COLO829 (cell line): Measurements from ENCODE around the gene ADTRP.

Experiments
- DNase-seq: peaks from one replicate; pipeline ENCODE4 v3.0.0; 2012; ENCODE audit warnings: low spot score

The ADTRP gene

DNA sequence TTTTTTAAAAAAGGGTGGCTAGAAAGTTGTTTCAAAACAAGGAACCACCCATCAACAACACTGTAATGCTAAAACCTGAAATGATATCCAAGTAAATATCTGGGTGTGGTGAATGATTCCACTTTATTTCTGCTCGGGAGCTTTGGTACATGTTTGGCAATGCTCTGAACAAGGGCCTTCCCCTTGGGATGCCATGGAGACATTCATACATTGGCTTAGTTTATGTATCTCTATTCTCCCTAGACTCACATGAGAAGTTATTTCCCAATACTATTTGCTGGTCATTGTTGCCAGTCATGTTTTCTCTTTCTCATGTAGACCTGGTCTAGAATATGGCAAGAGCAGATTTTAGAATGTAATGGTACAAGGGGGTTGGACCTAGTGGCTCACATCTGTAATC, 22.9 kb downstream of the ADTRP start:
- DNase-seq: no peak

DNA sequence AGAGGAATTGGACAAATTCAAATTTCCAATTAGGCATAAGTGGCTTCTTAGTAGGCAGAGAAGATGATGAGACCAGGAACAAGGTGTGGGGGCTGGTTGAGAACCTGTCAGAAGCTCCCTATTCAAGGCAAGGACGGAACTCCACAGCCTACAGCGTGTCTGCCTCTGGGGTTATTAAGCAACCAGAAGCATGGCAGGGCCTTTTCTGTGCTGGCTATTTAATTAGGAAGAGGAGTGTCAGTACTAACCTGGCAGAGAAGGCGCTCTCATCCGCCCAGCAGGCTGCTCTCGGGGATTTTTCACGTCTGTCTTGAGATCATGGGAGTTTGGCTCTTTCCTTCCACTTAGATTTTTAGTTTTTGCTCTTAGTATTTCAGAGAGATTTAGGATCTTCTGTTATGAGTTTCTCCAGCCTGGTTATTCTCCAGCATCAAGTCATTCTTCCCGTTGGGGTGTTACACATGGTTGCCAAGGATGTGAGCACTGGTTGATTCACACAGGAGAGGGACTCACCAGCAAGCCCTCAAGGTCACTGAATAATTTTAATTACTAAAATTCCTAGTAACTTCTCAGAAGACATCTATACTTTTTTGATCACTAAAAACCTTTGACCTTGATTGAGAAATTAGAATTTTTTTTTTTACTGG, 23.9 kb downstream of the ADTRP start:
- no peak for DNase-seq

DNA sequence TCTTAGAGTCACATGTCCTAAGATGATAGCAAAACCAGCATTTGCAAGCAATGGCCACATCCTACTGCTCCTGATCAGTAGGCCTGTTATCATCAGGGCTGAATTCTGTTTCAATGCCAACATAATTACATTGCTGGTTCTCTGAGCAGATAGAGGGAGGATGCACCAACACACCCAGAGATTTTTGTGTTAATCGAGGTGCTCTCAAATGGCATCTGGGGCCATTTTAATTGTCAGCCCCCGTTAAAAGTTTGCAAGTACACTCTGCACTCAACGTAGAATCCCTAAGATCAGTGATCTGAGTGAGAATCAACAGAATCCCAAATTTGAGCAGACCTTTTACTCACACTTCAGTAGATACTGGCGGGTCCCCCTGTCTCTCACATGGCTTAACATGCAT, 24.8 kb downstream of the ADTRP start:
- no peak for DNase-seq

DNA sequence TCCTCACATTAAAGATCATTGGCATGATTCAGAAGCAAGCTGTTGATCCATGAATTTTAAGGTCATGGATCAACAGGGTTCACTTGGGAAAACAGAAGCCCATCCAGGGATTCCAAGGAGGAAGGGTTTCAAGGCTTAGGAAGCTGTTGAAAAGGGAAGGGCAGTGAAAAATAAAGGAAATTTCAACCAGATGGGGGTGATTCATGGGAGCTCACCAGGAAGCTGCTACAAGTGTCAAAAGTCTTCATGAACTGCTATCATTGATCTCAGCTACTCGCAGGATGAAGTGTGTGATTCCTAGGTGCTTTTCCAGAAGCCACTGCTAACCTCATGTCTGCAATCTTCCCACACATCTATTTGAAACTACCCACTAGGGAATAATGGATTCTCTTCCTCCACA, 26.2 kb downstream of the ADTRP start:
- no peak for DNase-seq

DNA sequence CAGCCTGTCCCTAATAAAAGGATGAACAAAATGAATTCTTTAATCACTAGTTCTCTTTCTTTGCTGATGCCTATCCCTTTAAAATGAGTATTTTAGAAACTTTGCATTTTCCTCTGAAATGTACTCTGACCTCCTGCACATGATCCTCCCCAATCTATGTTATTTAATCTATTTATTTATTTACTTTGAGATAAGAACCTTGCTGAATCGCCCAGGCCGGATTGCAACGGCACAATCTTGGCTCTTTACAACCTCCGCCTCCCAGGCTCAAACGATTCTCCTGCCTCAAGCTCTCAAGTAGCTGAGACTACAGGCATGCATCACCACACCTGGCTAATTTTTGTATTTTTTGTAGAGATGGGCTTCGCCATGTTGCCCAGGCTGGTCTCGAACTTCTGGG, 27.9 kb downstream of the ADTRP start:
- no peak for DNase-seq

DNA sequence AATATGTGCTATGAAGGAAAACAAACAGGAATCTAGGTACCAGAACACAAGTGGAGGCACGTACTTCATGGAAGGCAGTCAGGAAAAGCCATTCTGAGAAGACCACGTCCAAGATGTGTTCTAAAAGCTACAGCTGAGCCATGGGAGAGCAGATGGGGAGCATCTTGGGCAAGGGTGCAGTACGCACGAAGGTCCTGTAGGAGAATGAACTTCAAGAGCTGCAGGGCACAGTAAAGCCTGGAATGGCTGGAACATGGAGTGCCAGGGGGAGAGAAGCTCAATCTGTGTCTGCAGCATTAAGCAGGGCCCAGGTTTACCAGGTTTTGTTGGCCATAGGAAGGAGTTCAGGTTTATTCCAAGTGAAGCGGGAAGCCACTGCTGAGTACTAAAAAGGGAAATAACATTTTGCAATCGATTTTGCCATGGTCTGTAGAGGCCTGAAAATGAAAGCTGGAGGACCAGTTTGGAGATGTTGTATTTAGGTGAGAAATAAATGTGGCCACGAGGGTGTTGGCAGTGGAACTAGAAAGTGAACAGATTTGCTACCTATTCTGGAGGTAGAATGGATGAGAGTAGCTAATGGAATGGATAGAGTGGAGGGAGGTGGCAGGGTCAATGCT, 29.9 kb downstream of the ADTRP start:
- no peak for DNase-seq

DNA sequence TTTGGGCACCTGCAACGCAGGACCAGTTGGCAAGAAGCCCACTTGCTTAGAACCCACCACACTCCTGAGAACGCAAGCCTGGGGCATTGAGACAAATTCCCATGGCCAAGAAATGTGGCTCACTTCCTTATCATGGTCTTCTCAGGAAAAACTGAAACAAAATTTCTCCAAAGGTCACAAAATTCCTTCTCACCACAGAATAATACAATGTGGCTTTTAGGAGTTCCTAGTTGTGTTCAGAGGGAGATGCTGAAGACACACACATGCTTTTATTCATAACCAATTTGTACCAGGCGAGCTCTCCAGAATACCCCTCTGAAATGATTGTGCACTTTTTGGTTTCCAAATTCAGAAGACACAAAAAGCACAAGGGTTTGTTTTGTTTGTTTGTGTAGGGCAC, 31.6 kb downstream of the ADTRP start:
- peak; percentile 54 for DNase-seq

DNA sequence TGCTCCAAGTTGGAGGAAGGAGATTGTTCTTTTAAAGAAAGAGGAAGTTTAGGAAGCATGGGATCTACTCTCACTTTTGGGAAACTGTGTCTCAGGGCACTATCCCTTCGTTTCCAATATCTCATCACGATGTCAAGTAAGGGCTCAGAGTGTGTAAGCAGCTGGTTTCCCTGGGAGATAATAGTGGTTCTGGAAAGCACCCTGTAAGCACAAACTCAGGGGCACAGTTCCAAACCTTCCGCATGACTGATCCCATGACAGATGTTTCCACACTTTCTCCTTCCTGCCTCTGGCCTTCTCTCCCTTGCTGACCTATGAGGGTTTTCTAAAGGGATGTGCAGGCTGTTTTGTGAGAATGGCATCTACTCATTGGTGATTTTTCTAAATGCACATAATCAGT, 33.9 kb downstream of the ADTRP start:
- no peak for DNase-seq

DNA sequence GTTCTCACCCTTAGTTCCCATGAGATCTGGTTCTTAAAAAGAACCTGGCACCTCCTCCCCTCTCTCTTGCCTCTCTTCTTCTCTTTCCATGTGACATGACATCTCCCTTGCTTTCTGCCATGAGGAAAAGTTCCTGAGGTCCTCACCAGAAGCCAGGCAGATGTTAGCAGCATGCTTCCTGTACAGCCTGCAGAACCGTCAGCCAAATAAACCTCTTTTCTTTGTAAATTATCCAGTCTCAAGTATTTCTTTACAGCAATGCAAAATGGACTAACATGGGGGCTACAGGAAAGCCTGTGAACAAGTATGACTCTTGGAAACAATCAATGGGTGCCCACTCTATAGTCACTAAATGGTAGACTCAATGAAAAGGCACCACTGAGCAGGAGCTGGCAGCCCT, 34.5 kb downstream of the ADTRP start:
- DNase-seq: no peak

DNA sequence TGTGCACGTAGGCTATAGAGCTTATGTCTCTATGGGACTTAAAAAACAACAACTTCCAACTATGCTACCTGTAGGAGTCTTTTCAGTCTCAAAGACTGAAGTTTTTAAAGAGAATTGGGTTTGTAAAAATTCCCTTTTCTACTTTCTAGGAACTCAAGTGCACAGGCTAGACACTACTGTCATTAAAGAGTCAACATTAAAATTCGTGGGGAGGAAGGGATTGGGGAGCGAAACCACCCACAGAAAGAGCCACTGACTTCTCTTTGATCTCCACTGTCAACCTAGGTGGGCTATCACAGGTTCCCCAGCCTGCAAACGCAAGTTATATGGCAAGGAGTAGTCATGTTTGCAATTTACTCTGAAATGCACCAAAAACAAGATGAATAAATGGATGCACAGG, 37.7 kb downstream of the ADTRP start:
- no peak for DNase-seq

DNA sequence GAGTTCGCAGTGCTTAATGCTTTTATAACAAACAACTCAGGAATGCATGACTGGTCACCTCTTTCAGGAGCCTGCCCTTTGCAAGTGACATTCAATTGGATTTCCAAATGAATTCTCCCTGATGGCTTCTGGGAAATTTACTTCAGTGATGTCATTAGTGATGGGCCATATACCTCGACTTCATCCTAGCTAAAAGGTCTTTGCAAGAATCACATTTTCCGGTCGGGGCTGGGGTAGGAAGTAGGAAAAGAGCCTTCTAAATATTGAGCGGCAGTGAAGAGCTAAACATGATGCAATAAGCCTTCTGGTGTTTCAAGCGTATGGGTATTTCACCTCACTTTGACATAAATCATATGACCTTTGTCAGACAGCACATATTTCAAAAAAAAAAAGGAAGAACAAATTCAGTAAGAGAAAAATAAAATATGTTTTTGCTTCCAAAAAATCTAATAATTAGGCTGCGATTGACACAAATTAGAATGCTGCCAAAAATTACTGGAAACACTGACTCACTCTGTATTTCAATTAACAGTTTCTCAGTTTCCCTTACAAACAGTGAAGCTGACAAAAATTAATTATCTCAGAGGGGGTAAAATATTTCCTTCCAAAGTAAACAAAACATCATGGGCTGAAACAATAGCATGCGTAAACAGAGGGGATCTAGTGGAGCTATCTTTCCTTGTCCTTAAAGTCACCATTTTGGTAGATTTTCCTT, 39.8 kb downstream of the ADTRP start:
- DNase-seq: no peak

DNA sequence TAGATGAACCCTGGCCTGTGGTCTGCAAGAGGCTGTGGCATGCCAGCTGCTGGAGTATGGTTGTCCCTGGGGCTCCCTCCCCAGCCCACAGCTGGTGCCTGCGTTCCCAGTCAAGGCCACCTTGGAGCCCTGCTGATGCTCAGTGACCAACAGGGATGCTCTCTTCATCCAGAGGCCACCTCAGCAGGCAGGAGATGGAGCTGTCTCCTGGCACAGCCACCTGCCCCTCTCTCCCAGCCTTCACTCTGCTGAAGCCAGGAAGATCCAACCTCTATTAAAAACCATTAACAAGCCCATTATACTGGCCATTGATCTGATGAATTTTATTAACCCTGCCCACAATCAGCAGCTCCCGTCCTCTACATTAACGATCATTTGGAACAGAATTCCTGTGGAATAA, 40.4 kb downstream of the ADTRP start:
- no peak for DNase-seq

DNA sequence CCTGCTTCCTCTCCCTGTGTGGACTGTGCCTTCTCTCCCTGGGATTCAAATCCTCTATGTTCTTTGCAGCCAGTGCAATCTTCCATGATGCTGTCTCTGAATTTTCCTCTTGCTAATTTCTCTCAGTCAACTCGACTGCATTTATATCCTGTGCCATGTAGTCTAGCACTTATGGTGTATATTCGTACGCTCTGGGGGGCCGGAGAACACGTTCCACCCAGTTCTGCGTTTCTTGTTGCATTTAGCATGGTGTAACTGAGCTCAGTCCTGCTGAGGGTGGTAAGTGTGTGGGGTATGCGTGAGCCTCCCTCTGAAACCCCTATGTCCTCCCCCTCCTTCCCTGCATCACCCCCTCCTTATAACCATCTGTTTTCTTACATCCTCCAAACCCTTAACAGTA, 42.0 kb downstream of the ADTRP start:
- DNase-seq: no peak

DNA sequence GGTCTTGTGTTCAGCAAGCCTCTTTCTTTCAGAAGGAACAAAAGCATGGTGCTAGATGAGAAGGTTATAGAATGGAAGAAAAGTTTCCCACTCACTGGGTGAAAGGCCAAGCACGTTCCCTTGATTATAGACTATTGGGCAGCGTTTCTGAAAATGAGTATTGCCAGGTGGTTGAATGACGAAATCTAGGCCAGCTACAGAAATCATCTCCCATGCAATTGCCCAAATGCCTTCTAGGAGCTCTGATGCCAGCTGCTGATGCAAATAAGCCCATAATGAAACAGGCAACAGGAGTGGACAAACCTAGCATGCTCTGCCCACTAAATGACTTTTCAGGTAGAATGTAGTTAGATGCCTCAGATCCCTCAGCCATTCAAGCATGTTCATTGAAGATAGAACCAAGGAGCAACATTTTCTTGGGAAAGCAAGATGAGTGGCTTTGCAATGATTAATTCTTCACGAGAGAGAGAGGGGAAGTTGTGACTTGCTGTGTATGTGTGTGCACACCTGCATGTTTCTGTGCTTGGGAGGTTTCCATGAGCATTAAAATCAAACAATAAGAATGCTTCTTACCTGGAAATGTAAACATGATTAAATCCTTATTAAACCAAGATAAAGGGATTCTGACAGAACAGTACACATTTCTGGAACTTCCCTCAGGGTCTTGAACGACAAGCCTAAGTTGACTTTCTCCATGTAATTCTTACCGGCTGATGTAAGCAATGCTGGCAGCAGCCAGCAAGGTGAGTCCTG, 43.6 kb downstream of the ADTRP start:
- no peak for DNase-seq

DNA sequence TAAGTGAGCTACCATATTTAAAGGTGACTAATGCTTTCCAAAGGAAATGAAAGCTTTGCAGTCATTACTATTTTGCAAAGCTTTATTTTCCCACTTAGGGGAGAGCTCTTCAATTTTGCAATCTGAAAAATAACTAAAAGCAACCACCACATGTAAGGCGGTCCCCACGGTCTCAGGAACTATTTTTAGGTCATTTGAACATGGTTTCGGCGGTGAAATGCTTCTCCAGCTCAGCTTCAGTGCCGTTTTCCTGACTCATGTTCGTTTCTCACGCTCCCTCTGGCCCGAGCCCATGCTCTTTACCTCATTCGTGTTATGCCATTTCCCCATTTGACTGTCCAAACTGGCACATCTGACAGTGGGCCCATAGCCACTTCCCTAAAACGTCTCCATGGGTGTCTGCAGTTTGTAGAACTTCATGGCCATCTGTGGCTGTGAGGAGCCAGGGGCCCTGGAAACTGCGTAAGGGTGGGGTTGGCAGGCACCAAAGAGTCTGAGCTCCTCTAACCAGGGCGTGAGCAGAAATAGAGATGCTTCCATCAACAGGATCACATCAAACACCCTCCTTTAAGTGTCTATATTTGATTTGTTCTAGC, 46.5 kb downstream of the ADTRP start:
- no peak for DNase-seq

DNA sequence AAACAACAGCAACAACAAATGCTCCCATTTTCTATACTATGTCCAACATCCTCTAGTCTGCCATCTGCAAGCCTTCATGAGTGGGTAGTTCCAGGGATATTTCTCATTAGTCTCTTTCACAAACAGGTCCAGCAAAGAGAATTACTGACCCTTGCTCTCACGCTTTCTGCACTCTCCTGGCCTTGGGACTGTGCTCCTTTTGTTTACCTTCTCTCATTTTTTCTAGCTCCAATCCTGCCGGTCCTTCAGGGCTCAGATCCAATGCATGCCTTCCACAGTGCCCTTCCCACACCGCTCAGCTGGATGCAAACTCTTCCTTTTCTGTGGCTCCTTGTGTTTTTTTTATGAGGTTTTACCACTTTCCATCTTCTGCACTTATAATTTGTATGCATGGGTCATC, 47.2 kb downstream of the ADTRP start:
- DNase-seq: no peak

DNA sequence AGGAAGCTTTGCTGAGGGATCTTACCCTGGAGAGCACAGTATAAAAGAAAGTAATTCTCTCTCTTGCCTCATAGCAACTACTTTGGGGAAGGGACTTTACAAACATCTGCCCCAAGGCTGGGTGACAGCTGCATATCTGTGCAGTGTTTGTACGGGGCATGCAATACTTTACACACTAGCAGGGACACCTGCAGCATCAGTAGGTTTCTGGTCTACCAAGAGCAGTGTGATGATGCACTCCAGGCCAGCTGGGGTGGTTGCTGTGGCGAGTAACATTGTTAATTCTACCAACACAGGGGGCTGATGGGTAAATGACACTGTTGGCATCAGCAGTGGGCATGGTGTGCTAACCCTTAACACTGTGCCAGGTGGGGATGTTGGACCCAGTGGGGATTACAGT, 48.0 kb downstream of the ADTRP start:
- DNase-seq: no peak

DNA sequence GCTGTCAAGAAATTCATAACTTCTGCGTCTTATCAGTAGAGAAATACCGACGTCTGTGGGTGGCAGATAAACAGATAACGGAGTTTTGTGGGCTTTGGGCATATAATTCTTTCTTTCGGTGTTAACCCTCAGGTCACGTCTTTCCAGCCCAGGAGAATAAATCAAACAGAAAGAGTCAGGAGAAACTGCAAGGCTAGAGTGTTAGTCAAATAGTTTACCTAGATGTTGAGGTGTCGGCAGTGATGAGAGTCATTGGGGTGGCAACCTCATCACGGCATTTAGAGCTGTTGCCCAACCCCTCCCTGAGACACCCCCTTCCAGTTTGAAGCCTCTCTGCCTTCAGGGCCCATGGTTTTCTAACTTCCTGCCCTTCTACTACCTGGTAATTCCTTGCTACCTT, 49.5 kb downstream of the ADTRP start:
- no peak for DNase-seq

DNA sequence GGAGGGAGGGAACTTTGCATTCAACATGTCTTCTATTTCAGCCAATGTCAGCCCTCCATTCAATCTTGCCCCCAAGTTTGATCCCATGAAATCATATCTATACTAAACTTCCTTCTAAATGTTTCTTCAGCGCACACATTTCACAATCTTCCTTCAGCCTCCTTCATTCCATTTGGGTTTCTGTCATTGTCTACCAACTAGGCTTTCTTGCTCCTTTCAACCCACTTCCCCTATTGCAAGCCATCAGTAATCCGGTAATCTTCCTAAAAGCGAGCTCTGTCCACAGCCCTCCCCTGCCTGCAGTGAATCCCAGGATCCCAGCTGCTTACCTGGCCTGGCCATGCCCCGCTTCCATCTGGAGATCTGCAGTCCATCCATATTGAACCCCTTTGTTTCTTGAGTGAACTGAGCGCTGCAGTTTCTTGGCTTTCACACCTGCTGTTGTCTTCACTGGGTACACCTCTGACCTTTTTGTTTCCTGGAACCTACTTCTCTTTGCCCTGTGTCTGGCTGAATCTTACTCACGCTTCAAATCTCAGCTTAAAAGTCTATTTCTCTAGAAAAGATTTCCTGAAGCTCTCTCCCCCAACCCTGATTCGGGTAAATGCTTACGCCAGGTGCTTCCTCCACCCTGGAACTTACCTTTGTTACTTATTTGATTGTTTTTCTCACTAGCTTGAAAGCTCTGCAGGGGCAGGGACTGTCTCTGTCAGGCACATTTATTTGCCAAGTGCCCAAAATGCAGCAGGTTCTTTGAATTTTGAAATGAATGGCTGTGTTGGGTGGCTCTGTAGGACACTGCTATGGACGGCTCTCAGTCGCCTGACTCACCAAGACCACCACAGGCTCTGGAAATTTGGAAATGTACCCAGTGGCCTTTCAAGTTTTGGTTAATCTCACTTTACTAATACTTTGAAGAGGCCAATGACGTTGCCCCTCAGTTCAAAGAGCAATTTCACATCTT, 50.3 kb downstream of the ADTRP start:
- DNase-seq: no peak

DNA sequence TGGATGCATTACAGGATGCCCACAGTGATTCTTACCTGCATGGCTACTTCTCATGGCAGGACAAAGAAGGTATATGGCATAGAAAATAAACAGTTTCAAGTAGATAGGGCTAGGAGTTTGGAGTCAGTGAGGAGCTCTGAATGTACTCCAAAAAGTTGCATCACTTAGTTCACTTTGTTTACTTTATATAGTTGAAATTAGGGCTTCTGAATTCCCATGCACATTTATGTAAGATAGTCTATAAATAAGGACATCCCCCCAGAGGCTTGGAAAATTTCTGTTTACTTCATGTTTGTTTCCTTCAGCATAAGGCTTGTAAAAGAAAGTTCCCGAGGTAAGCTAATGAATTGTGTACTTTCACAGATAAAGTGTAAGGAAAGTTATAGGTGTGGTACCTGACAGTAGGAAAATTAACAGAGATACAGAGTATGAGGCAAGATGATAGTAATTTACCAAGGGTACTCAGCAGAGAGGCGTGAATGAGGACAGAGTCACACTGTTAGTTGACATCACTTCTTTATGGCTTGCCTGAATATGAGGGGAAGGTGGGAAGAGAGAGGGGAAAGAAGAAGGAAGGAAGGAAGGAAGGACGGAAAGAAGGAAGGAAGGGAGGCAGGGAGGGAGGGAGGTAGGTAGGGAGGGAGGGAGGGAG, 51.1 kb downstream of the ADTRP start:
- DNase-seq: no peak

DNA sequence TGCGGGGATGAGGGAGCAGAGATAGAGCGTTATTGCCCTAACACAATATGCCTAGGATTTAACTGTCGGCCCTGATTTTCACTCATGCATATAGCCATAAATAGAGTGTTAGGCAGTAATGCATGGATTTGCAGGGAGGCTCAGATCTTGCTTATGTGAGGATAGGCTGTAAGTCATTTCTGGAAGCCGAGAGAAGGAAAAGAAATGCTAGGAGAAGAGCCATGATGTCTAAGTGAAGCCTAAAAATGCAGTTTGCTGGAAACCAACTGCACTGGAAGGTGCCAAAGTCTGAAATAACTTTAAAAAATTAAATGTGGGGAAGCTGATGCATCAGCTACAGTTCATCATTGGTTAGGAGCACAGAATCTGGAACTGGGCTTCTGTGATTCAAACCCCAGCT, 54.3 kb downstream of the ADTRP start:
- no peak for DNase-seq
